PC-3 (cell line): ENCODE data around the gene SCAPER.

ENCODE experiments used
- EZH2 ChIP-seq: fragments of 300-600 bp; sonication (generic); IDR thresholded peaks from one replicate; pipeline ENCODE4 v1.6.1; 2017; ENCODE audit warnings: antibody characterized with exemption, mild to moderate bottlenecking, low read length; ENCODE audit not compliant: unreplicated experiment
- TF ChIP-seq, protein P1 (sequence below): fragments of 300-600 bp; sonication (generic); conservative IDR thresholded peaks from 2 replicates; pipeline ENCODE4 v1.5.1; 2017; ENCODE audit warnings: antibody characterized with exemption, low read depth, mild to moderate bottlenecking, low read length

GRCh38 chr15:76678766-76679165, 226.4 kb downstream of the SCAPER start:
- TF ChIP-seq, protein P1, sequence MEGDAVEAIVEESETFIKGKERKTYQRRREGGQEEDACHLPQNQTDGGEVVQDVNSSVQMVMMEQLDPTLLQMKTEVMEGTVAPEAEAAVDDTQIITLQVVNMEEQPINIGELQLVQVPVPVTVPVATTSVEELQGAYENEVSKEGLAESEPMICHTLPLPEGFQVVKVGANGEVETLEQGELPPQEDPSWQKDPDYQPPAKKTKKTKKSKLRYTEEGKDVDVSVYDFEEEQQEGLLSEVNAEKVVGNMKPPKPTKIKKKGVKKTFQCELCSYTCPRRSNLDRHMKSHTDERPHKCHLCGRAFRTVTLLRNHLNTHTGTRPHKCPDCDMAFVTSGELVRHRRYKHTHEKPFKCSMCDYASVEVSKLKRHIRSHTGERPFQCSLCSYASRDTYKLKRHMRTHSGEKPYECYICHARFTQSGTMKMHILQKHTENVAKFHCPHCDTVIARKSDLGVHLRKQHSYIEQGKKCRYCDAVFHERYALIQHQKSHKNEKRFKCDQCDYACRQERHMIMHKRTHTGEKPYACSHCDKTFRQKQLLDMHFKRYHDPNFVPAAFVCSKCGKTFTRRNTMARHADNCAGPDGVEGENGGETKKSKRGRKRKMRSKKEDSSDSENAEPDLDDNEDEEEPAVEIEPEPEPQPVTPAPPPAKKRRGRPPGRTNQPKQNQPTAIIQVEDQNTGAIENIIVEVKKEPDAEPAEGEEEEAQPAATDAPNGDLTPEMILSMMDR, result no peak
- no peak for TF ChIP-seq EZH2
